ENCODE measurements around the gene PCP2.

Gene PCP2

DNA sequence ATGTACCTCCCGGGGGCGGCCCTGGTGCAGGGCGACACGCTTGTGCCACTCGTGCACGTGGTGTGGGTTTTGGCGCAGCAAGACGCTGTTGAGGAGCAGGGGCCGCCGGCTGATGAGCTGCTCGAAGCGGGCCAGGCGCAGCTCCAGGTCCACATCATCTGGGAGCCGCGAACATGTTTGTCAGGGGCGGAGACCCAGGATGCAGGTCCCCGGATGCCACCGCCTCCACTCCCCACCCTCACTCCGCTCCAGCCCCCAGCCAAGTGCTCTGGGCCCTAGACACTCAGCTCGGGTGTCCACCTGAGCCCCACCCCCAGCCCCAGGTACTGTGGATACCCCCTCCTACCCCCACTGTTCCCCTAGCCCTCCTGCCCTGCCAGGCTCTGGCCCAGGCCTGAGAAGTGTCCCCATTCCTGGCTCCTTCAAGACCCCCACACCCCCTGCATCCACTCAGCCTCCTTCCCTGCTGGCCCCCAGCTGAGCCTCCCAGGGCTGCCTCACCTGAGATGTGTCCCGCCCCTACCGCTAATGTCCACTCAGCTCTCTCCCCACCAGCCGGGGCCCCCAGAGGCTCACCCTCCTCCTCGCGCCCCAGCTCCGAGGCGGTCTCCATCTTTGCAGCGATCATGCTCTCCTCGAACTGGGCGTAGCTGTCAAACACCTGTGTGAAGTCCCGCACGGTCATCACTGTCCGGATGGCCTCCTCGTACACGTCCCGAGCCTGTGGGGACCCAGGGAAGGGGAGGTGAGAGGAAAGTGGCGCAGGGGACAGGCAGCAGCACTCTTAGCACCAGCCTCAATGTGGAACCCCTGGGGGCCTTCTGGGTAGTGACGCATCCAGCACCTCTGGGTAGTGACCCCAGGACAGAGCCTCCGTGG is 9.6 kb downstream of the PCP2 start:
- Histone ChIP-seq H3K18ac (ENCODE audit: low read depth in 1 of 2, low read length in 2 of 2) (no peak overlapping the region), H4K91ac (ENCODE audit: low read length) (no peak overlapping the region), H3K27me3 (ENCODE audit: control insufficient read depth in 1 of 2, insufficient read depth in 1 of 2, low read length in 2 of 2) (no peaks in the 10 kb centered on the region), H3K27ac (ENCODE audit: low read length, poor library complexity, severe bottlenecking) (no peak overlapping the region), H3K9me3 (ENCODE audit: control insufficient read depth, low read length) (no peaks in the 10 kb centered on the region), H4K8ac (ENCODE audit: low read length) (no peak overlapping the region), H3K4me1 (ENCODE audit: control insufficient read depth, insufficient read depth, low read depth, low read length) (peaks cover 17% of the 10 kb centered on the region), H3K4me2 (ENCODE audit: low read length, poor library complexity, severe bottlenecking) (no peak overlapping the region), H3K36me3 (ENCODE audit: control insufficient read depth in 1 of 2, insufficient read depth in 2 of 2, low read depth in 1 of 2, low read length in 2 of 2) (peaks cover 47 to 87% of the 10 kb centered on the region in 2 experiments), H3K9ac (ENCODE audit: low read length) (no peak overlapping the region), H3K4ac (ENCODE audit: low read depth in 1 of 2, low read length in 2 of 2) (no peak overlapping the region), H2BK5ac (ENCODE audit: low read depth, low read length, poor library complexity, severe bottlenecking) (no peak overlapping the region), H2BK120ac (ENCODE audit: low read depth, low read length) (no peak overlapping the region), H2AK5ac (ENCODE audit: low read length, severe bottlenecking) (no peak overlapping the region), H3K23ac (ENCODE audit: low read length in 2 of 2) (no peak overlapping the region), H3K4me3 (ENCODE audit: insufficient read depth in 1 of 2, low read depth in 1 of 2, low read length in 2 of 2) (no peak overlapping the region), H3K14ac (ENCODE audit: low read length in 2 of 2) (no peak overlapping the region), H3K79me1 (replicated peaks; ENCODE audit: low read length, poor library complexity, severe bottlenecking) (peaks cover 41% of the 10 kb centered on the region), H2BK15ac (ENCODE audit: low read depth, poor library complexity, severe bottlenecking) (no peak overlapping the region), H2BK12ac (ENCODE audit: low read length in 2 of 2) (no peak overlapping the region), H2AFZ (ENCODE audit: low read depth, low read length) (no peak overlapping the region)
- DNase-seq, result no peak
- WGBS, result 98% methylated on average over 39 of the region's 39 CpGs

DNA sequence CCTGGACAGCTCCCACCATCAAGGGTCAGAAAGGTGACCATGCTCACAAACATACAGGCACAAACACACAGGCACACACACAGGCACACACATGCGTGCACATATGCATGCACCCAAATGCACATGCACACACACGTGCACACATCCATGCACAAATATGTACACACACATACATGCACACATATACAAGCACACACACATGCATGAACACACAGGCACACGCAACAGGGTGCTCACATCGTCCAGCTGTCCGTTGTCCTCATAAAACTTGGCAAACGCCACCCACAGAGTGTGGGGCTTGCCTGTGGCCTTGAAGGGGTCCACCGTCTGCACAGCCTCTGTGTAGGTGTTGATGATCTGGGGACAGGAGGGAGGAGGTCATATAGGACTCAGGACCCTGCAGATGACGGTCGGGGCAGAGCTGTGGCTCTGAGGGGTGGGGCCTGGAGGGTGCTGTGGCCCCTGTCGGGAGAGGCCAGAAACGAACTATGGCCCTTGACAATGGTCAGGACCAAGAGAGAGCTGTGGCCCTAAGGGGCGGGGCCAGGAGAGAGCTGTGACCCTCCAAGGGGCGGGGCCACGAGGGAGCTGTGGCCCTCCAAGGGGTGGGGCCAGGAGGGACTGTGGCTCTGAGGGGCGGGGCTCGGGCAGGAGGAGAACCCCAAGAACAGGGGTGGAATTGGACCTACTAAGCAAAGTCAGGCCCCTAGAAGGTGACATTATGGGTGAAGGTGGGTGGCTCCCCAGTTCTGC is 10.4 kb downstream of the PCP2 start:
- Histone ChIP-seq H2BK12ac (ENCODE audit: low read length in 2 of 2) (no peak overlapping the region), H3K14ac (ENCODE audit: low read length in 2 of 2) (no peak overlapping the region), H4K91ac (ENCODE audit: low read length) (peak overlapping the region; percentile 28), H3K4me1 (ENCODE audit: control insufficient read depth, insufficient read depth, low read depth, low read length) (peaks cover 11% of the 10 kb centered on the region), H3K79me1 (replicated peaks; ENCODE audit: low read length, poor library complexity, severe bottlenecking) (peaks cover 41% of the 10 kb centered on the region), H2AFZ (ENCODE audit: low read depth, low read length) (no peak overlapping the region), H2BK120ac (ENCODE audit: low read depth, low read length) (no peak overlapping the region), H3K23ac (ENCODE audit: low read length in 2 of 2) (no peak overlapping the region), H3K4ac (ENCODE audit: low read depth in 1 of 2, low read length in 2 of 2) (no peak overlapping the region), H3K27me3 (ENCODE audit: control insufficient read depth in 1 of 2, insufficient read depth in 1 of 2, low read length in 2 of 2) (no peaks in the 10 kb centered on the region), H3K4me2 (ENCODE audit: low read length, poor library complexity, severe bottlenecking) (no peak overlapping the region), H3K36me3 (ENCODE audit: control insufficient read depth in 1 of 2, insufficient read depth in 2 of 2, low read depth in 1 of 2, low read length in 2 of 2) (peaks cover 47 to 96% of the 10 kb centered on the region in 2 experiments), H3K27ac (ENCODE audit: low read length, poor library complexity, severe bottlenecking) (no peak overlapping the region), H2BK5ac (ENCODE audit: low read depth, low read length, poor library complexity, severe bottlenecking) (no peak overlapping the region), H3K9ac (ENCODE audit: low read length) (no peak overlapping the region), H3K9me3 (ENCODE audit: control insufficient read depth, low read length) (no peaks in the 10 kb centered on the region), H4K8ac (ENCODE audit: low read length) (no peak overlapping the region), H2AK5ac (ENCODE audit: low read length, severe bottlenecking) (no peak overlapping the region), H2BK15ac (ENCODE audit: low read depth, poor library complexity, severe bottlenecking) (no peak overlapping the region), H3K18ac (ENCODE audit: low read depth in 1 of 2, low read length in 2 of 2) (no peak overlapping the region), H3K4me3 (ENCODE audit: insufficient read depth in 1 of 2, low read depth in 1 of 2, low read length in 2 of 2) (no peak overlapping the region)
- DNase-seq, result no peak
- WGBS, result 92% methylated on average over 16 of the region's 16 CpGs

DNA sequence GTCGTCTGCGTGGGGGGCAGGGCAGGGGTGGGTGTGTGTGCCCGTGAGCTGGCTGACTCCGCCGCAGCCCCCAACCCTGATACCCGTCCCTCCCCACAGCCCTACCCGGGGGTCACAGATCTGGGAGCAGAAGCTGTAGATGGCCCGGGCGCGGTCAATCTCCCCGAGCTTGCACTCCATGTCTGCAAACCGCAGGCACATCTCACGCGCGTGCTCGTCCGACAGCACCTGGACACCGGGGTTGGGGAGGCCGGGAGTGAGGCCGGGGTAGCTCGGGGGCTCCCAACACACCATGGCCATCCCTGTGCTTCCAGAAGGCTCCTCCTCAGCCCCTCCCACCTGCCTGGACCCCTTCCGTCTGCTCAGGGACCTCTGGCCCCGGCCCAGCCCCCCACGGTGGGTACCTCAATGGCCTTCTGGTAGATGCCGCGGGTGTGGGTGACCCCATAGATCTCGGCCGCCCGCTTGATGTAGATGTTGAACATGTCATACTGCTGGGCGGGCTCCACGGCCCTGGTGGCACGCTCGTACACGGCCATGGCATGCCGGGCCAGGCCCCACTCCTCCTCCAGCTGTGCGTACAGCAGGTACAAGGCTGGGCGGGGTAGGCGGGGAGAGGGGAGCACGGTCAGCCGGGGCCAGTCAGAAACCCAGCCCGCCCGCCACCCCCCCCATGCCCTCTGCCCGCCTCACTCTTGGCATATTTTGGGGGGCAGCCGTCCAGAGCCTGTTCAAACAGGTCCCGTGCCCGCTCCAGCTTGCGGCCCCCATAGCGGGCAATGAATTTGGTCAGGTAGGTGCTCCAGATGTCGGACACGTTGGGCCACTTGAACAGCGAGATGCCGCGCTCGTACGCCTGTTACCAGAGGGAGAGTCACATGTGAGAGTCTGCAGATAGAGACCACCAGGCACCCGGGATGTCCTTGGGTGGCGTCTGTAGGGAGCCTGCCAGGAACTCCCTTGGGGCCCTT is 12.8 kb downstream of the PCP2 start:
- Histone ChIP-seq H2AFZ (ENCODE audit: low read depth, low read length) (no peak overlapping the region), H3K4me3 (ENCODE audit: insufficient read depth in 1 of 2, low read depth in 1 of 2, low read length in 2 of 2) (no peak overlapping the region), H4K91ac (ENCODE audit: low read length) (no peak overlapping the region), H3K9ac (ENCODE audit: low read length) (no peak overlapping the region), H3K4ac (ENCODE audit: low read depth in 1 of 2, low read length in 2 of 2) (no peak overlapping the region), H2BK12ac (ENCODE audit: low read length in 2 of 2) (no peak overlapping the region), H2BK5ac (ENCODE audit: low read depth, low read length, poor library complexity, severe bottlenecking) (no peak overlapping the region), H3K79me1 (replicated peaks; ENCODE audit: low read length, poor library complexity, severe bottlenecking) (peaks cover 25% of the 10 kb centered on the region), H4K8ac (ENCODE audit: low read length) (no peak overlapping the region), H2BK15ac (ENCODE audit: low read depth, poor library complexity, severe bottlenecking) (no peak overlapping the region), H3K4me1 (ENCODE audit: control insufficient read depth, insufficient read depth, low read depth, low read length) (no peaks in the 10 kb centered on the region), H3K23ac (ENCODE audit: low read length in 2 of 2) (no peak overlapping the region), H3K4me2 (ENCODE audit: low read length, poor library complexity, severe bottlenecking) (no peak overlapping the region), H3K9me3 (ENCODE audit: control insufficient read depth, low read length) (no peaks in the 10 kb centered on the region), H2BK120ac (ENCODE audit: low read depth, low read length) (no peak overlapping the region), H3K14ac (ENCODE audit: low read length in 2 of 2) (no peak overlapping the region), H2AK5ac (ENCODE audit: low read length, severe bottlenecking) (no peak overlapping the region), H3K36me3 (ENCODE audit: control insufficient read depth in 1 of 2, insufficient read depth in 2 of 2, low read depth in 1 of 2, low read length in 2 of 2) (peaks cover 39 to 93% of the 10 kb centered on the region in 2 experiments), H3K27me3 (ENCODE audit: control insufficient read depth in 1 of 2, insufficient read depth in 1 of 2, low read length in 2 of 2) (no peaks in the 10 kb centered on the region), H3K27ac (ENCODE audit: low read length, poor library complexity, severe bottlenecking) (no peak overlapping the region), H3K18ac (ENCODE audit: low read depth in 1 of 2, low read length in 2 of 2) (no peak overlapping the region)
- 98% methylated on average over 57 of the region's 57 CpGs for WGBS
- DNase-seq, result no peak

All from mesenchymal stem cell (in vitro differentiated cells and primary cell).